H1 (cell line): ENCODE data around the gene FBXW2. TPM values are rescaled to one million over a fixed set of nuclear protein-coding genes. Genes with fewer than 3 reads are reported as not detected.

Source experiments
- CTCF ChIA-PET: fragments of 300-600 bp; sonication (Branson Sonifier 250); formaldehyde crosslinking; loops from one replicate; lab custom pipeline; 2021; ENCODE audit not compliant: partially characterized antibody; lab: Charles Lee
- POLR2A ChIA-PET: fragments of 300-600 bp; sonication (Branson Sonifier 250); formaldehyde crosslinking; loops from one replicate; lab custom pipeline; 2021; ENCODE audit warnings: inconsistent platforms; ENCODE audit not compliant: partially characterized antibody; lab: Charles Lee
- DNase-seq, 2 experiments: peaks; one replicate each; pipeline versions ENCODE4 v3.0.0 to v3.0.0-alpha.2; 2010 to 2022; ENCODE audit warnings: low spot score in 2 of 2, low read depth in 1 of 2, mixed read lengths in 1 of 2
- FAIRE-seq: peaks from 2 replicates; lab custom pipeline; 2011; peaks lifted over from hg19 to GRCh38; lab: Jason Lieb, UNC
- H2AFZ ChIP-seq: 2 replicates; pipeline ENCODE4 v1.8.1; 2012; ENCODE audit warnings: low read length, inconsistent platforms
- H2AK5ac ChIP-seq: 2 replicates; pipeline ENCODE4 v1.6.1; 2013; ENCODE audit warnings: low read depth, low read length
- H2BK120ac ChIP-seq: replicated peaks from 2 replicates; pipeline ENCODE3; 2013; ENCODE audit warnings: low read depth, low read length, inconsistent platforms
- H2BK12ac ChIP-seq: 2 replicates; pipeline ENCODE4 v1.6.1; 2013; ENCODE audit warnings: low read depth, low read length
- H2BK15ac ChIP-seq: 2 replicates; pipeline ENCODE4 v1.6.1; 2013; ENCODE audit warnings: low read length
- H2BK20ac ChIP-seq: 2 replicates; pipeline ENCODE4 v1.6.1; 2013; ENCODE audit warnings: low read length
- H2BK5ac ChIP-seq: 2 replicates; pipeline ENCODE4 v1.6.1; 2013; ENCODE audit warnings: low read depth, low read length
- H3K14ac ChIP-seq: 2 replicates; pipeline ENCODE4 v1.6.1; 2013; ENCODE audit warnings: inconsistent platforms; ENCODE audit not compliant: insufficient read length
- H3K18ac ChIP-seq: 2 replicates; pipeline ENCODE4 v1.6.1; 2013; ENCODE audit warnings: low read length; ENCODE audit errors: extremely low read depth
- H3K23ac ChIP-seq: 2 replicates; pipeline ENCODE4 v1.6.1; 2013; ENCODE audit warnings: inconsistent platforms; ENCODE audit not compliant: insufficient read length
- H3K23me2 ChIP-seq: 2 replicates; pipeline ENCODE4 v1.6.1; 2013; ENCODE audit warnings: low read depth, low read length
- H3K27ac ChIP-seq: 2 replicates; pipeline ENCODE4 v1.6.1; 2011; ENCODE audit warnings: low read depth, low read length, inconsistent platforms
- H3K27me3 ChIP-seq, 4 experiments: replicated peaks in 1 of 4; 1 replicate in 1 of 4; 2 replicates in 3 of 4; pipeline versions ENCODE4 v1.6.1 to v1.8.1; 2011 to 2013; ENCODE audit warnings: low read length in 3 of 4, mild to moderate bottlenecking in 3 of 4, inconsistent platforms in 2 of 4, mixed read lengths in 2 of 4, moderate library complexity in 1 of 4; ENCODE audit not compliant: control insufficient read depth in 3 of 4, insufficient read depth in 3 of 4; ENCODE audit errors: extremely low read depth in 1 of 4
- H3K36me3 ChIP-seq, 4 experiments: 2 replicates each; pipeline versions ENCODE4 v1.6.1 to v1.8.1; 2011 to 2013; ENCODE audit warnings: mild to moderate bottlenecking in 4 of 4, low read length in 3 of 4, moderate library complexity in 2 of 4, control low read depth in 1 of 4, inconsistent platforms in 1 of 4; ENCODE audit not compliant: insufficient read depth in 4 of 4, control insufficient read depth in 2 of 4
- H3K4ac ChIP-seq: replicated peaks from 2 replicates; pipeline ENCODE3; 2013; ENCODE audit warnings: low read length, low read depth, mixed read lengths, inconsistent platforms; ENCODE audit not compliant: insufficient read length
- H3K4me1 ChIP-seq, 4 experiments: replicated peaks in 1 of 4; 1 replicate in 1 of 4; 2 replicates in 3 of 4; pipeline versions ENCODE4 v1.6.1 to v1.8.1; 2011 to 2013; ENCODE audit warnings: low read length in 3 of 4, inconsistent platforms in 2 of 4, mixed read lengths in 1 of 4; ENCODE audit not compliant: insufficient read depth in 4 of 4, control insufficient read depth in 3 of 4
- H3K4me2 ChIP-seq, 2 experiments: 2 replicates each; pipeline versions ENCODE4 v1.6.1 to v1.8.1; 2011 to 2013; ENCODE audit warnings: low read depth in 2 of 2, low read length in 2 of 2, control low read depth in 1 of 2, inconsistent platforms in 1 of 2, mild to moderate bottlenecking in 1 of 2; ENCODE audit not compliant: insufficient read depth in 1 of 2
- H3K4me3 ChIP-seq, 4 experiments: fragments of 200-600, 300-600 bp in 1 of 4; sonication (generic), shearing (Covaris generic), sonication (Bioruptor Twin) in 1 of 4; 2 replicates each; pipeline versions ENCODE4 v1.5.1 to v1.8.1; 2011 to 2016; ENCODE audit warnings: low read length in 4 of 4, low read depth in 3 of 4, control low read depth in 2 of 4, inconsistent platforms in 2 of 4, mild to moderate bottlenecking in 2 of 4, mixed read lengths in 1 of 4, moderate library complexity in 1 of 4; ENCODE audit not compliant: insufficient read depth in 2 of 4; ENCODE audit errors: extremely low read depth in 1 of 4
- H3K56ac ChIP-seq: replicated peaks from 2 replicates; pipeline ENCODE3; 2013; ENCODE audit warnings: low read depth, mild to moderate bottlenecking, mixed read lengths, low read length, inconsistent platforms; ENCODE audit not compliant: insufficient read length
- H3K79me1 ChIP-seq: 2 replicates; pipeline ENCODE4 v1.6.1; 2013; ENCODE audit warnings: low read depth, low read length, control low read depth
- H3K79me2 ChIP-seq, 2 experiments: 2 replicates each; pipeline versions ENCODE4 v1.6.1 to v1.8.1; 2012 to 2013; ENCODE audit warnings: low read length in 2 of 2, mild to moderate bottlenecking in 2 of 2, inconsistent platforms in 1 of 2; ENCODE audit not compliant: insufficient read depth in 2 of 2, control insufficient read depth in 1 of 2
- H3K9ac ChIP-seq, 4 experiments: replicated peaks in 1 of 4; 1 replicate in 1 of 4; 2 replicates in 3 of 4; pipeline versions ENCODE4 v1.6.1 to v1.8.1; 2011 to 2013; ENCODE audit warnings: low read depth in 3 of 4, low read length in 3 of 4, control low read depth in 2 of 4, mild to moderate bottlenecking in 2 of 4, moderate library complexity in 2 of 4, inconsistent platforms in 1 of 4; ENCODE audit errors: extremely low read depth in 1 of 4
- H3K9me3 ChIP-seq, 2 experiments: 2 replicates each; pipeline versions ENCODE4 v1.6.1 to v1.8.1; 2012 to 2013; ENCODE audit warnings: mild to moderate bottlenecking in 2 of 2, moderate library complexity in 2 of 2, control low read depth in 1 of 2, inconsistent platforms in 1 of 2, low read depth in 1 of 2, low read length in 1 of 2, mixed read lengths in 1 of 2; ENCODE audit not compliant: insufficient read depth in 2 of 2
- H4K20me1 ChIP-seq, 2 experiments: replicated peaks in 1 of 2; 2 replicates each; pipeline versions ENCODE3 to v1.8.1; 2011 to 2013; ENCODE audit warnings: inconsistent platforms in 2 of 2, low read length in 2 of 2, mild to moderate bottlenecking in 1 of 2; ENCODE audit not compliant: insufficient read depth in 2 of 2, control insufficient read depth in 1 of 2
- H4K5ac ChIP-seq: 2 replicates; pipeline ENCODE4 v1.6.1; 2013; ENCODE audit warnings: low read length, low read depth, mixed read lengths, inconsistent platforms; ENCODE audit not compliant: insufficient read length
- H4K8ac ChIP-seq: 2 replicates; pipeline ENCODE4 v1.8.0; 2013; ENCODE audit warnings: mild to moderate bottlenecking, moderate library complexity, low read length, inconsistent platforms; ENCODE audit not compliant: insufficient read depth; ENCODE audit errors: extremely low read depth
- H4K91ac ChIP-seq: replicated peaks from 2 replicates; pipeline ENCODE3; 2013; ENCODE audit warnings: low read length, mixed read lengths, inconsistent platforms; ENCODE audit not compliant: insufficient read length
- ASH2L ChIP-seq: fragments of 200-600, 300-600 bp; sonication (generic); IDR thresholded peaks from one replicate; pipeline ENCODE4 v1.7.1; 2017; ENCODE audit warnings: low read length
- CBX5 ChIP-seq: fragments of 300-800, 300-1000 bp; sonication (generic); IDR thresholded peaks from 2 replicates; pipeline ENCODE4 v1.7.1; 2016; ENCODE audit warnings: antibody characterized with exemption, low read length, low read depth
- CBX8 ChIP-seq: fragments of 300-800, 300-1000 bp; sonication (generic); IDR thresholded peaks from 2 replicates; pipeline ENCODE4 v1.7.1; 2016; ENCODE audit warnings: low read depth, low read length, borderline replicate concordance
- CTCF ChIP-seq, 3 experiments: IDR thresholded peaks; 1 replicate in 2 of 3; 2 replicates in 1 of 3; pipeline versions ENCODE4 v1.5.1 to v1.6.1; 2011; ENCODE audit warnings: low read length in 3 of 3, mild to moderate bottlenecking in 3 of 3, inconsistent platforms in 2 of 3, low read depth in 1 of 3, moderate library complexity in 1 of 3; ENCODE audit not compliant: insufficient read depth in 1 of 3; ENCODE audit errors: control extremely low read depth in 1 of 3
- E2F6 ChIP-seq: IDR thresholded peaks from 2 replicates; pipeline ENCODE4 v1.6.1; 2012; ENCODE audit warnings: inconsistent platforms
- EGR1 ChIP-seq: IDR thresholded peaks from 2 replicates; pipeline ENCODE4 v1.6.1; 2011; ENCODE audit warnings: low read depth, low read length, borderline replicate concordance
- MAX ChIP-seq: IDR thresholded peaks from 2 replicates; pipeline ENCODE4 v1.6.1; 2012; ENCODE audit warnings: inconsistent platforms
- NRF1 ChIP-seq: IDR thresholded peaks from 2 replicates; pipeline ENCODE4 v1.6.1; 2011; ENCODE audit warnings: mild to moderate bottlenecking, low read depth, low read length, improper control_type of control experiment
- POLR2A ChIP-seq, 2 experiments: IDR thresholded peaks; 1 replicate in 1 of 2; 2 replicates in 1 of 2; pipeline ENCODE4 v1.6.1; 2011; ENCODE audit warnings: low read depth in 2 of 2, low read length in 2 of 2, mild to moderate bottlenecking in 2 of 2; ENCODE audit errors: control extremely low read depth in 1 of 2
- RAD21 ChIP-seq, 2 experiments: IDR thresholded peaks in 1 of 2; conservative IDR thresholded peaks in 1 of 2; 2 replicates each; pipeline ENCODE4 v1.6.1; 2011; ENCODE audit warnings: low read depth in 2 of 2, low read length in 2 of 2, improper control_type of control experiment in 1 of 2, inconsistent platforms in 1 of 2, mild to moderate bottlenecking in 1 of 2, moderate library complexity in 1 of 2
- TCF12 ChIP-seq: IDR thresholded peaks from 2 replicates; pipeline ENCODE4 v1.6.1; 2011; ENCODE audit warnings: low read depth, mild to moderate bottlenecking, low read length
- WGBS, 2 experiments: shearing (Covaris generic) in 1 of 2; methylation state at CpG; one replicate each; pipeline versions ENCODE4 v1.1.6 to v1.1.7; 2013 to 2015; ENCODE audit warnings: low lambda C conversion rate in 2 of 2, mixed read lengths in 2 of 2, inconsistent platforms in 1 of 2, low coverage in 1 of 2, missing lambda C conversion rate in 1 of 2; ENCODE audit not compliant: insufficient replicate concordance in 2 of 2, insufficient coverage in 1 of 2, insufficient read length in 1 of 2; ENCODE audit errors: extremely low coverage in 1 of 2, missing lambda C conversion rate in 1 of 2; 5-methylcytosine and 5-hydroxymethylcytosine counted together
- polyA plus RNA-seq, 7 experiments: library from polyadenylated mRNA; depleted of rRNA in 3 of 7; stranded (reverse) in 5 of 7; unstranded in 2 of 7; fragments of >200 nt in 5 of 7; fragments of 200-250 nt in 2 of 7; gene quantifications; 1 replicate in 5 of 7; 2 replicates in 1 of 7; 4 replicates in 1 of 7; pipeline versions ENCODE4 v1.2.1 to v1.2.3, GENCODE V29; 2011 to 2013; ENCODE audit warnings: missing spikeins in 2 of 7, mixed read lengths in 2 of 7
- total RNA-seq: library from RNA; stranded (reverse); fragmentation: NEBNext Ultra II Directional; extraction: Animal tissue kit (Norgen Biotek cat#: 25700); gene quantifications from 2 replicates; pipeline ENCODE4 v1.2.1, GENCODE V29; 2021

FBXW2 gene
- total and polyA plus RNA-seq, 2 of the 8 experiments (the other 6 are each of a cell fraction or from before 2014, with no cell fraction given), result 19.2 to 65.3 TPM

- DNase-seq, result no peak
- no peak overlapping the region for H3K18ac ChIP-seq
- H3K23ac ChIP-seq, result no peak overlapping the region
- no peak overlapping the region for H2BK120ac ChIP-seq
- no peak overlapping the region for H3K4ac ChIP-seq
- H4K20me1 ChIP-seq, result no peaks in the 10 kb centered on the region
- no peak overlapping the region for H2BK15ac ChIP-seq
- no peak overlapping the region for H4K91ac ChIP-seq
- no peak overlapping the region for H2AFZ ChIP-seq
- peaks cover 4 to 48% (median 15%) of the 10 kb centered on the region in 4 experiments; a peak in 7 of 8 replicates for H3K36me3 ChIP-seq
- ChIA-PET CTCF (interaction anchor here (0.8 to 0.9 kb wide), 2 partner anchors 9 to 22 kb away, joined by 3 read pairs; no protein-coding TSS in a partner anchor), POLR2A (no interaction called here)
- no peak for FAIRE-seq
- H3K4me2 ChIP-seq, result no peak overlapping the region
- peaks cover 0 to 9% of the 10 kb centered on the region in 2 experiments; a peak in 2 of 4 replicates for H3K79me2 ChIP-seq
- no peak overlapping the region for H3K14ac ChIP-seq
- no peaks in the 10 kb centered on the region for H3K9me3 ChIP-seq
- no peaks in the 10 kb centered on the region for H3K23me2 ChIP-seq
- 91% methylated on average over 1 of the region's 1 CpG; no CpG with 5 or more reads in 1 of the 2 experiments for WGBS, 2 experiments
- H2BK5ac ChIP-seq, result no peak overlapping the region
- peaks cover 9% of the 10 kb centered on the region; the same call in 1 of the 2 replicates for H3K79me1 ChIP-seq
- H3K9ac ChIP-seq, result no peak overlapping the region
- no peaks in the 10 kb centered on the region for H3K27me3 ChIP-seq
- H2AK5ac ChIP-seq, result no peak overlapping the region
- H3K4me1 ChIP-seq, result no peaks in the 10 kb centered on the region
- H3K27ac ChIP-seq, result no peak overlapping the region
- no peak overlapping the region for H4K8ac ChIP-seq
- no peak overlapping the region for H2BK20ac ChIP-seq
- H3K4me3 ChIP-seq, result no peak overlapping the region
- H3K56ac ChIP-seq, result no peak overlapping the region
- no peak overlapping the region for H4K5ac ChIP-seq
- H2BK12ac ChIP-seq, result no peak overlapping the region
- TF ChIP-seq MAX (no peak), RAD21 (IDR thresholded peaks at IDR 0.05 in 1 of 2, conservative IDR thresholded peaks at IDR 0.05 in 1 of 2; ENCODE audit: low read depth in 2 of 2, low read length in 2 of 2) (no peak), ASH2L (no peak), E2F6 (no peak), CBX5 (no peak), TCF12 (no peak), EGR1 (no peak), CTCF (IDR thresholded peaks at IDR 0.05; ENCODE audit: control extremely low read depth in 1 of 3, insufficient read depth in 1 of 3, low read depth in 1 of 3, low read length in 3 of 3) (no peak), POLR2A (IDR thresholded peaks at IDR 0.05; ENCODE audit: control extremely low read depth in 1 of 2, low read depth in 2 of 2, low read length in 2 of 2) (no peak), CBX8 (no peak), NRF1 (no peak)
These were observed 16.4 kb downstream of the FBXW2 start for GRCh38 chr9:120776788-120777187.
